GM06990 (cell line): Measurements from ENCODE around the gene C16orf74.

ENCODE experiments used
- DNase-seq: peaks from one replicate; pipeline ENCODE4 v3.0.0-alpha.2; 2011; ENCODE audit not compliant: insufficient read length; ENCODE audit errors: extremely low read depth
- H3K27me3 ChIP-seq: replicated peaks from 2 replicates; pipeline ENCODE4 v1.6.0; 2011; ENCODE audit warnings: low read length; ENCODE audit not compliant: control insufficient read depth, insufficient read depth
- H3K36me3 ChIP-seq: 2 replicates; pipeline ENCODE4 v1.5.1; 2011; ENCODE audit warnings: low read length; ENCODE audit not compliant: control insufficient read depth, insufficient read depth
- H3K4me3 ChIP-seq: replicated peaks from 2 replicates; pipeline ENCODE4 v1.5.1; 2011; ENCODE audit warnings: low read depth, mild to moderate bottlenecking, control low read depth, low read length
- TF ChIP-seq, protein P1 (sequence below): IDR thresholded peaks from 2 replicates; pipeline ENCODE4 v1.5.1; 2011; ENCODE audit warnings: low read length, control low read depth, mild to moderate bottlenecking, inconsistent platforms; ENCODE audit not compliant: insufficient read depth, poor library complexity, severe bottlenecking

C16orf74 gene

DNA sequence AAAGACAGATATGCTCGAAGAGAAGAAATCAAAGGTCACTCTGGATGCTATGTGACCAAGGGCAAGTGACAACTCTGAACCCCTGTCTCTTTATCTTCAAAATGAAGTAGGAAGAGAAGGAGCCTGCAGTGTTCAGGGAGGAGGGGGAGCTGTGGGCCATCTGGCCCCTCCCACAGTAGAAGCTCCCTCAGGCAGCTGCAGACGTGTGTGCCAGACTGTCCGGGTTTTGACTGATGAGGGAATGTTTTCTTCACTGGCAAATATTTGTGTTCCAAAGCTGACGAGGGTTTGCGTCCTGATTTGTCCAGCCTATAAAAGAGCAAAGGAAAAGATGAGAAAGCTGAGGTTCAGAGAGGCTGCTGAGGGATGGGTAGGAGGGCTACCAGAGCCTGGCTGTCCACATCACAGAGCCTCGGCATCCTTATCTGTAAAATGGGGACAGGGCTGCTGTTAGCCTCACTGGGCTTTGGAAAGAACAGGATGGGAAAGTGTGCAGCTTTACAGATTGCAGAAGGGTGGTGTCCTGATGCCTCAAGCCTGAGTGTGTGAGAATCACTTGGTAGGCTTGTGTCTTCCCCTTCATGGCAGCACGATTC lies 60.3 kb downstream of the C16orf74 start:
- TF ChIP-seq, protein P1, sequence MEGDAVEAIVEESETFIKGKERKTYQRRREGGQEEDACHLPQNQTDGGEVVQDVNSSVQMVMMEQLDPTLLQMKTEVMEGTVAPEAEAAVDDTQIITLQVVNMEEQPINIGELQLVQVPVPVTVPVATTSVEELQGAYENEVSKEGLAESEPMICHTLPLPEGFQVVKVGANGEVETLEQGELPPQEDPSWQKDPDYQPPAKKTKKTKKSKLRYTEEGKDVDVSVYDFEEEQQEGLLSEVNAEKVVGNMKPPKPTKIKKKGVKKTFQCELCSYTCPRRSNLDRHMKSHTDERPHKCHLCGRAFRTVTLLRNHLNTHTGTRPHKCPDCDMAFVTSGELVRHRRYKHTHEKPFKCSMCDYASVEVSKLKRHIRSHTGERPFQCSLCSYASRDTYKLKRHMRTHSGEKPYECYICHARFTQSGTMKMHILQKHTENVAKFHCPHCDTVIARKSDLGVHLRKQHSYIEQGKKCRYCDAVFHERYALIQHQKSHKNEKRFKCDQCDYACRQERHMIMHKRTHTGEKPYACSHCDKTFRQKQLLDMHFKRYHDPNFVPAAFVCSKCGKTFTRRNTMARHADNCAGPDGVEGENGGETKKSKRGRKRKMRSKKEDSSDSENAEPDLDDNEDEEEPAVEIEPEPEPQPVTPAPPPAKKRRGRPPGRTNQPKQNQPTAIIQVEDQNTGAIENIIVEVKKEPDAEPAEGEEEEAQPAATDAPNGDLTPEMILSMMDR: no peak
- H3K36me3 ChIP-seq: no peaks in the 10 kb centered on the region
- DNase-seq: no peak
- H3K4me3 ChIP-seq: no peak overlapping the region
- no peaks in the 10 kb centered on the region; the same call in 1 of the 2 replicates for H3K27me3 ChIP-seq

DNA sequence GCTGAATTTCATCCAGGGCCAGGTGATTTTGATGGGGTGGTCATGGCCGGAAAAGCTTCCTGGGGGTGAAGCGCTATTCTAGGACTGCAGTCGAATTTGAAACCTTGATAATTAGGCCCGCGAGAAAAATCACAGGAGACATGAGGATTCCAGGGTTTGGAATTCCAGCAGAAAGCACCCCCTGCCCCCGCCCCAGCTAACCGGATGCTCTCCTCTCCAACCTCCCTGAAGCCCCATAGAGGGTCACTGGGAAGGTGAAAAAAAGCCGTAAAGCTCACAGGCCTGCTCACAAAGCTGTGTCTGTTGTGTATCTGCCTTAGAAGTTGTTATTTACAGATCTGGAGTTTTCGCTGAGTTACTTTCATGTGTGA lies 61.0 kb downstream of the C16orf74 start:
- no peaks in the 10 kb centered on the region for H3K27me3 ChIP-seq
- H3K4me3 ChIP-seq: no peak overlapping the region
- TF ChIP-seq, protein P1: no peak
- no peaks in the 10 kb centered on the region for H3K36me3 ChIP-seq
- no peak for DNase-seq

DNA sequence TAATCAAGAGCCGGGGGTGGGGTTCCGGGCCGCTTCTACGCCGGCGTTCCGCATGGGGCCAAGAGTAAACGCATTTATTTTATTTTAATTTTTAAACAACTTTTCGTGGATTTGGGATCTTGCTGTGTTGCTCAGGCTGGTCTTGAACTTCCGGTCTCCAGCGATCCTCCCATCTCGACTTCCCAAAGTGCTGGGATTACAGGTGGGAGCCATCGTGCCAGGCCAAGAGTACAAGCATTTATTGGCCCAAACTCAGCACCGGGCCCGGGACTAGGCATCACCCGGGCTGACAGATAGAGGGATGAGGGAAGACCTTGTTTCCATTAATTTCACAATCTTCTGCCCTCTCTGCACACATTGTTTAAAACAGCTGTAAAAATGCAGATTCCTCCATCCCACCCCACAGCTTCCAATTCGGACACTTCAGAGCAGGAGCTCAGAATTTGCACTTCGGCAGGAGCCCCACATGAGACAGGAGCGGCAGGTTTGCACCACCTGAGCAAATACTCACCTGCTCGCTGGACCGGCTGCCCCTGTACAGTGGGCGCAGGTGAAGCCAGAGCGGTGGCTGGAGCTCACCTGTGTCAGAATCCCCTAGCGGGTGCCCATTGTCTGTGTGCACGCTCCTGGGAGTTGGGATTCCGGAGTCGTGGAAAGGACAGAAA lies 61.5 kb downstream of the C16orf74 start:
- H3K36me3 ChIP-seq: no peaks in the 10 kb centered on the region
- H3K27me3 ChIP-seq: no peaks in the 10 kb centered on the region
- H3K4me3 ChIP-seq: peak overlapping the region; percentile 53
- TF ChIP-seq, protein P1: no peak
- no peak for DNase-seq

DNA sequence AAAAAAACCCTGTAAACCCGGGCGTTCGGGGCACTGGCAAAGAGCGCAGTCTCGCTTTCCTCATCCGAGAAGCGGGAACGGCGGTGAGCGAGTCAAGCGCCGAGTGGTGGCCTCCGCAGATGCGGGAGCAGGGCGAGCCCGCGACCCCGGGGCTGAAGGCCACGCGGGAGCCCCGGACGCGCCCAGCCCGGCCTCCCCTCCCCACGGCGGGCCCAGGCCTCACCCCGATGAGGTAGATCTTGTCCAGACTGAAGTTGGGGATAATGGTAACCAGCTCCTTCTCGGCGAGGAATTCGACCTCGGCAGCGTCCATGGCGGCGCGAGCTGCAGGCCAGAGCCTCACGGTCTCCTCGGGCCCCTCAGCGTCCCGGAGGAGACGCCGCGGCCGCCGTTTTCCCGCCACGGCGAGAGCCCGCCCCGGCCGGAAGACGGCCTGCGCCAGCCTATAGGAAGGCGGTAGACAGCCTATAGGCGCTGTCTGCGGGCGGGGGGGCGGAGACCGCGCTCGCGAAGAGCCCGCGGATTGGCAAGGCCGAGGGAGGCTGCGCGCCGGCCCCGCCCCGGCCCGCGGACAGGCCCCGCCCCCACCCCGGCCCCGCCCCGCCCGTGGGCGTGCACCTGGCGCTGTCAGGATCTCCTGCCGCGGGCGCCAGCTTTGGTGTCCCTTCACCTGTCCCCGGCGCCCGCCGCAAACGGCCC lies 62.2 kb downstream of the C16orf74 start, which contains the start of gene GINS2:
TSS of gene GINS2 (minus strand) at position 369 of the 699 bp plus-strand sequence. CDS start at position 313, 56 bp downstream.
- peak; percentile 96 for DNase-seq
- Histone ChIP-seq H3K36me3 (no peaks in the 10 kb centered on the region), H3K27me3 (no peaks in the 10 kb centered on the region), H3K4me3 (peak within 1 kb of the TSS; percentile 80)
- TF ChIP-seq, protein P1: no peak

DNA sequence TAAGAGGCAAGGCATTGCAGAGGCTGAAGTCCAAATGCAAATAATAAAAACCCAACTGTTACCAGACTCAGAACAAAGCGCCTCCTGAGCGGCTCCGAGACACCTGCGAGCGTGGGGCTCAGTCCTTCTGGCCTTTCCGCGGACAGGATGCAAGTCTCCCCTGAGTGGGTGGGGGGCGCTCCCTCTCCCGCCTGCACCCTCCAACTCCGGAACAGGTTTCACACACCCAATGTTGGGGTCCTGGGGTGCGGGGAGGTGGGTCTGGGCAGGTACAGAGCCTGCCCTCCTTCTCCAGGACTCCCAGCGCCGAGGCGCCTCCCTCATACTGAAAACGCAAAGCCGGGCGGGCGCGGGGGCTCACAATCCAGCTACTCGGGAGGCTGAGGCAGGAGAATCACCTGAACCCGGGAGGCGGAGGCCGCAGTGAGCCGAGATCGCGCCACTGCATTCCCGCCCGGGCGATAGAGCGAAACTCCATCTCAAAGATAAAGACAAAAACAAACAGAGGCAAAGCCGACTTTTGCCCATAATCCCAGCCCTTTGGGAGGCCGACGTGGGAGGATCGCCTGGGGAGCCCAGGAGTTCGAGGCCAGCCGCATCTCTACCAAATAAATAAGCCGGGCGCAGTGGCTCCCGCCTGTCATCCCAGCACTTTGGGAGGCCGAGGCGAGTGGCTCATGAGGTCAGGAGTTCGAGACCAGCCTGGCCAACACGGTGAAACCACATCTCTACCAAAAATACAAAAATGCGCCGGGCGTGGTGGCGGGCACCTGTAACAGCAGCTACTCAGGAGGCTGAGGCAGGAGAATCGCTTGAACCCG lies 63.0 kb downstream of the C16orf74 start:
- DNase-seq: peak; percentile 46
- TF ChIP-seq, protein P1: no peak
- peak overlapping the region; percentile 80 for H3K4me3 ChIP-seq
- H3K27me3 ChIP-seq: no peaks in the 10 kb centered on the region
- peaks cover 2% of the 10 kb centered on the region; the same call in 1 of the 2 replicates for H3K36me3 ChIP-seq
